HG03060 (cell line): ENCODE data around the gene ATP5F1D.

Source experiments
- ATAC-seq: cut with Tn5 transposase; IDR thresholded peaks from one replicate; pipeline ENCODE4 v1.9.1; 2021; ENCODE audit warnings: low read depth, moderate number of reproducible peaks; ENCODE audit not compliant: unreplicated experiment

ATP5F1D gene

DNA sequence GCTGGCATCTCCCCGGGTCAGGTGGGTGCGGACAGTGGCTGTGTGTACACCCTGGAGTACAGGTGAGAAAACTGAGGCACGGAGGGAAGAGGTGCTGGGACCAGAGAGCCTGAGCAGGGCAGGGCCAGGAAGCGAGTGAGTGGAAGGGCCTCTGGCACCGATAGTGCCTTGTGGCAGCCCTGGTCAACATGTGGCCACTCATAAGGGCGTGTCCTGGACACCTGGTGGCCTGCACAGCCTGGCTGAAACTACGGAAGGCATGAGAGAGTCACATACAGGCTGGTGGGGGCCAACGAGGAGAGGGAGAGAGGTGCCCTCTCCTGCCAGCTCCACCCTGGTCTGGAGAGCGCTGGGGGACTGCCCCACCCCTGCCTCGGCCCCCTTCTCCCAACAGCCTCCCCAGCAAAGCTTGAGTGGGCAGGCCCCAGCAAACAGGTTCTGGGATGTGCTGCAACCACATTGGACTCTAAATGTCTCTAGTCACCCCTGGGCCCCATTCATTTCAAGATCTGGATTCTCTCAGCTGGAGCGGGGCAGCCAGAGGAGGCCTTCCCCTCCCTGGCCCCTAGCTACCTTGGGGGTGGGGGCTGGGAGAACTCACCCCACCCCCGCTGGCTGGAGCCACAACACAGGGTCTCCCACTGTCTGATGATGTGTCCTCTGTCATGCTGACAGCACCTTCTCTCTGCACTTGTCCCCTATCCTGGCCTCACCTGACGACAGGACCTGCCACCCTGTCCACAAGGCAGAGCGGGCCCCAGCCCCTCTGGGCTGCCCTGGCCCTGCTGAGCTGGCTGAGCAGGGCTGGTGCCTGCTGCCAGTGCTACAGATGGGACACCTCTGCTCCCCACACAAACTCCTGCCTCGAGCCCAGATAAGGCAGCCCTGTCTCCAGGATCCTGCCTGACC is 9.6 kb upstream of the ATP5F1D start:
- no peak for ATAC-seq

DNA sequence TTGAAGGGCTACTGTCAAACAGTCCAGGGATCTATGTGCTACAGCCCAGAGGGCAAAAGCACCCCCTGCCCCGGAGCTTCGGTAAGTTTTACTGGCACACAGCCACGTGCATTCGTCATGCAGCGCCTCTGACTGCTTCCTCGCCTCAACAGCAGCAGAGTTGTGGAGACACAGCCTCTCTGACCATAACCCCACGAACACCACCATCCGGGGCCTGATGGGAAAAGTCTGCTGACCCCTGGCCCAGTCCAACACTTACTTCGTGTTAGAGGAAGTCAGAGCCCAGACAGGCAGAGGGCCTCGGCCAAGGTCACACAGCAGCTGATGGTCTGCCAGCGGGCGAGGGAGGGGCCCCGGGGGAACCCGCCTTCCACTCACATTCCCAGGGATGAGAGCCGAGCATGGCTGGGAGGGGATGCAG is 8.9 kb upstream of the ATP5F1D start:
- ATAC-seq, result no peak

DNA sequence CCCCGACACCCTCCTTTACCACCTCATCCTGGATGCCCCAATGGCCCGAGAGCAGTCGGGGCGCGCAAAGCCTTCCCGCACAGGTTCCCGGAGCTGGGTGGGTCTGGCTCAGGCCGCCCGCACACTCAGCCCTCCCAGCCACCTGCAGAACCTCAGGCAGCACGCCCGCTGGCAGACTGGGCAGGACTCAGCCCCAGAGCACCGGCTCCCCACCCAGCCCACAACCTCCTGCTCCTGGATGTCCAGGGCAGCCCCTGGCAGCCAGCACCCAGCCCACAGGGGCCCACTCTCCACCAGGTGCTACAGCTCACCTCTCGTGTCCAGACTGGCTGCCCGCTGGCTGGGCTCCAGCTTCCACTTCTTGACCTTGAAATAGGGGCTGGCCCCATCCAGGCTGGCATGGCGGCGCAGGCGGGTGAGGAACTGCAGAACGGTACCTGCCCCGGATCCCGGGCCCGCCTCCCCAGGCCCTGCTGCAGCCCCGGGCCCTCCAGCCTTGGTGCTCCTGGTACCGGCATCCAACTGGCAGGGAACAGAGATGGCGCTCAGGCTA is 8.4 kb upstream of the ATP5F1D start:
- ATAC-seq, result no peak

DNA sequence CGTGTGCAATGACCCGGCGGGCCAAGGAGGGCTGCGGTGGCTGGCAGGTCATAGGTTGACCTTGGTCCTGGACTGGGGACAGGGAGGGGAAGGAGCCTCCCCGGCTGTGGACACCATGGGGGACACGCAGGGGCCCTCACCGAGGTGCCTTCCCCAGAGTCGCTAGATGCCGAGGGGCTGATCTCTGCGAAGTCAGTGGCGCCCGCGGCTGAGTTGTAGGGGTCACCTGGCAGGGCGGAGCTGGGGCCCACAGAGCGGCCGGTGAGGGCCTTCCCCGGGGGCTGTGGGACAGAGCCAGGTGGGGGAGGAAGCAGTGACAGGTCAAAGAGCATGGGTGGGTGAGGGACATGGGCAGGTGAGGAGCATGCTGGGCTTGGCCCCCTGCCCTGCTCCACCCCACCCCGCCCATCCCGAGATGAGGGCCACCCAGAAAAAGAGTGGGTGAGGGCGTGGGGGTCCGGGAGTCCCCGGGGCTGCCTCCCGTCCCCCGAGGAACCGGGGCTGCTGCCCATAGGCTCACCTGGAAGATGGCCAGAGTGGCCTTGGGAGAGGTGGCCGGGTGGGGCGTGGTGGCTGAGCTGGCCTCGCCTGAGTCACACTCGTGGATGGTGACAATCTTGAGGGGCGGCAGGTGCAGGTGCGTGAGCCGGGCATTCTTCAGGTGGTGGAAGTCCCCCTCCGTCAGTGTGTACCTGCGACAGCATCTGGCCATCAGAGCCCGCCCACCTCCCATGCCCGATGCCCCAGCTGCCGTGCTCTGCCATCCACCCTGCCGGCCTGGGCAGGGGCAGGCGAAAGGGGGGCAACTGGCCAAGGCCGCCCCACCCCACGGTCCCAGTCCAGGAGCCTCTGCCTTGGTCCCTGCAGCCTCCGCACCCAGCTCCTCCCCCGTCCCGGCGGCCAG is 7.2 kb upstream of the ATP5F1D start:
- no peak for ATAC-seq

DNA sequence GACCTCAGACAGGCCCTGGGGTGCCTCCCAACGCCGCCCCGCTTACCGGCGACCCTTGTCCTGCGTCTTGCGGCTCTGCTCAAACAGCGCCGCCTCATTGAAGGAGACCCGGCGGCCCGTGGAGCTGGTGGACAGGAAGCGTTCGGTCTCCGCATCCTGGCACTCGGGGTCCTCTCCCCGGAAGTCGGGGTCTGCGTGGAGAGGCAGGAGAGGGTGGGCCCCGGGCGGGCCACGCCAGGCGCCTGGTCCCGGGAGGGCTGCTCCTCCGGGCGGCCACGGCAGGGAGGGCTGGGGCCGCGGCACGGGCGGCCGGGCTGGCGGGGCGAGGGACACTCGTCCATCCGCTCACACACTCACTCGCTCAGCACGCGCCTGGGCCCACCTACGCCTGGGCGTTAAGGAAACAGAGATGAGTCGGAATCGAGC is 6.6 kb upstream of the ATP5F1D start:
- ATAC-seq, result no peak

DNA sequence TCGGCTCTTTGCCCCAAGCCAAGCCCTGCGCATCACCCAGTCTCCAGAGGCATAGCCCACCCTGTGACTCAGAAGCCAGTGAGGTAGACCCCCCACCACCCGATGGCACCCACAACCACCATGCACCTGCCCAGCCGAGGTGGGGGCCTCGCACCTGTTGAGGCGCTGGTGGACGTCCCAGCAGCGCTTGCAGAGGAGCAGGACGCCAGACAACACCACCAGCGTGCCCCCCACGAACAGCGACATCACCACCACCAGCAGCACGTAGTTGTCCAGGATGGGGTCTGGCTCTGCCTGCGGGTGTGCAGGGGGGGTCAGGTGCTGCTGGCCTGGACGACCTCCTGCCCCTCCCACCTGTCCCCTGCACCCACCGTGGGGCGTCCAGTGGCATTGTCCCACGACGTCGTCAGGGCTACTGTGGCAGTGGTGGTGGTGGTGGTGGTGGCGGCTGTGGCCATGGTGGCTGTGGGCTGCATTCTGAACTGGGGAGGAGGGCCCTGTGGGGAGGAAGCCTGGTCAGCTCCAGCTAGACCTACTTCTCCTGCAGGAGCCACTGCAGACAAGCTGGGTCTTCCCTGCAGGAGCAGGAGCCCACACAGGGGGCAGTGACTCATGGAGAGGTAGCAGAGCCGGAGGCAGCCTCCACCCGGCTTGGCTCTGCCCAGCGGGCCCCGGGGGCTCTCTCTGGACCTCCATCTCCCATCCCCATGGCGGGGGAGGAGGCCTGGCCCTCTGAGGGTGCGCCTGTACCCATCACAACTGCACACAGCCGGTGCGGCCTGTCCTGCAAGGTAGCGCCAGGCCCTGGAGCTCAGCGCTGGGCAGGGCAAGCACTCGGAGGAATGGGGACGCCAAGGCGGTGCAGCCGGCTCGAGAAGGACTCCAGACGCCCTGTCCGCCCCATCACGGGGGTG is 5.7 kb upstream of the ATP5F1D start:
- ATAC-seq, result no peak

DNA sequence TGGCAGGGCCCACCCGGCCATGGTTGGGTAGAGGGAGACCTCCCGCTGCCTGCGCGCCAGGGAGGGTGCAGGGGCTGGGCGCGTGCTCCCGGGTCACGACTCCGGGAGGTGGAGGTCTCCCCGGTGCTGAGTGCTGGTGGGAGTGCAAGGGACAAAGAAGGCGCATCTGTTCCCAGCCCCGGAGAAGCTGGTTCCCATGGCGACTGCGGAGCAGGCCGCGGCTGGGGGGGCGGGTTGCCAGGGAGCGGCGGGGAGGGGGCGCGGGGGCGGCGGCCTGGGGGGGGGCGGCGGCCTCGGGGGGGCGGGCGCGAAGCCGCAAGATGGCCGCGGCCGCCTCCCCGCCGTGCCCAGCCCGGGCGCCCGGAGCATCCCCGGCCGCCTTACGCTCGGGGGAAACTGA is 5.0 kb upstream of the ATP5F1D start:
- no peak for ATAC-seq

DNA sequence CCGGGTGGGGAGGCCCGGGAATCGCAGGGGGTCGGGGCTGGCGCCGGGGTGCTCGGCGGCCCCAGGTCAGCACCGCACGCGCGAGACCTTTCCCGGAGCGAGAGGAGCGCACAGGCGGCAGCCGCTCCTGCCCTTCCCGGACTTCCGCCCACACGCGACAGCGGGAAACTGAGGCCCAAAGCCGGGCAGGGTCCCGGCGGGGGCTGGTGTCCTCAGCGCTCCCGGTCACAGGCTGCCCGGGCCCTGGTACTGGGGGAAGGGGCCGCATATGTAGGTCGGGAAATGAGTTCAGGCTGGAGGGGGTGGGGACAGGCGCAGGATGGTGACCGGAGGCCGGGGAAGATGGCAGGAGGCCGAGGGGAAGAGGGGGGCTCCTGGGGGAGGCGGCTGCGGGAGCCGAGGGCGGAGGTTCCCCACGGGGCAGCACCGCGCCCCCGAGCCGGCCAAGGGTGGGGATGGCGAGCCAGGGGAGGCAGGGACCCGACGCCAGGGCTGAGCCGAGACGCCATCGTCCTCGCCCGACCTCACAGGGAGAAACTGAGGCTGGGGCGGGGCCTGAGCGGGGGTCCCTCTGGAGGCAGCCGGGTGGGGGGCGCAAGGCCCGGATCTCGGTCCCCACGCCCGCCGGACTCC is 4.4 kb upstream of the ATP5F1D start:
- no peak for ATAC-seq

DNA sequence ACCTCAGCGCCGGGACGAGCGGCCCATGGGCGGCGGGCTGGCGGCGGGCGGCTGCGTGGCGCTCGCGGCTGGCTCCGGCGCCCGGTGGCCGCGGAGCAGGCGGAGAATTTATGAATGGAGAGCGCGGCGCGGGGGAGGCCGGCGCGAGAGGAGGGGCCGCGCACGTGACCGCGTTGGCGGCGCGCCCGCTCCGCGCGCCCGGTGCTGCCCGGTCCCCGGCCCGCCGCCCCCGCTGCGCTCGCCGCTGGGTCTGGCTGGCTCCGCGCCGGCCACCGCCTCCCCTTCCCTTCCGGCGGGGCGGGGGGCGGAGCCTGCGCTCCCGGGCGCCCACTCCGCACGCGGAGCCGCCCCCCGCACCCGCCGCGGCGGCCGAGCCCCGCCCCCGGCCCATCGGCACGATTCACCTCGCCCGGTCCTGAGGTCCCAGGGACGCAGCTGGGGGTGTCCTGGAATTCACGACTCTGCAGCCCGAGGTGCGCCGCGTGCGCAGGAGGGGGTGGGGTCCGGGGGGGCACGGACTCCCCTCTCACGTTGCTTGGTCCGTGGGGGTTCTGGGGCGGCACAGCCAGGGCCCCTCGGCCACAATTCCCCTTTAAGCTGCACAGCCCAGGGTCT is 3.7 kb upstream of the ATP5F1D start, which contains the start of gene CBARP:
Gene CBARP, minus strand, starts transcription at position 252 of the 615 bp plus-strand sequence. CDS start 1,905 bp downstream, outside the sequence.
- ATAC-seq, result no peak

DNA sequence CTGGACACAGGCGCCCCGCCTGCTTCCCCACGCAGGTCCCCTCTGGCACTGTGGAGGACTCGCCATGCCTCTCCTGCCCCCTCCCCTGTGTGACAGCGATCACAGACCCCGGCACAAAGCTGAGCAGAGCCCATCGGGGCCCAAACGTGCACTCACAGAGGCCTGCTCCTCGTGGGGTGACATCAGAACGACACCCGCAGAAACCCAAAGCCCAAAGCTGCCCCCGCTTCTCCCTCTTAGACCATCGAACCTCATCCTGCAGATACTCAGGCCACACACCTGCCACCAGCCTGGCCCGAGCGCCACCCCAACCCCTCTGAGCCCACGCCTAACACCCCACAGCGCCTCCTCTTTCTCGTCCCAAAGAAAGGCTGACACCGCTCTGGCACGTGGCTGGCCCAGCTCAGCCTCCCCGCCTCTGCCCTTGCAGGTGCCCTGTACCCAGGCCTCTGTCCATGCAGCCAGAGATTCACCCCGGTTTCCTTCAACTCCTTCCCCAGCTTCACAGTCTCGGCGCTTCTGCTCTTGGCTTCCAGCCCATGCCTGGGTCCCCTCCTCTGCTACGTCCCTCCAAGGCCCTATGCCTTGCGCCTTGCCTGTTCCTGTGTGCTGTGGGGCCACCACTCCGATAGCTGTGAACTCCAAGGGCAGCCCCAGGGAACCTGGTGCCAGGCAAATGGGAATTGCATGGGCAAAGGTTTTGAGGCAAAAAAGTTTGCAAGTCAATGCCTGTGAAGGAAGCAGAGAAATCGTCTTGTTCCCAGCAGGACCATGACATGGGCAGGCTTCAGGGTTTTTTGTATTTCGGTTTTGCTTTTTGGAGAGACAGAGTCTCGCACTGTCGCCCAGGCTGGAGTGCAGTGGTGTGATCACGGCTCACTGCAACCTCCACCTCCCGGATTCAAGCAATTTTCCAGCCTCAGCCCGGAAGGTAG is 2.9 kb upstream of the ATP5F1D start:
- ATAC-seq, result no peak

DNA sequence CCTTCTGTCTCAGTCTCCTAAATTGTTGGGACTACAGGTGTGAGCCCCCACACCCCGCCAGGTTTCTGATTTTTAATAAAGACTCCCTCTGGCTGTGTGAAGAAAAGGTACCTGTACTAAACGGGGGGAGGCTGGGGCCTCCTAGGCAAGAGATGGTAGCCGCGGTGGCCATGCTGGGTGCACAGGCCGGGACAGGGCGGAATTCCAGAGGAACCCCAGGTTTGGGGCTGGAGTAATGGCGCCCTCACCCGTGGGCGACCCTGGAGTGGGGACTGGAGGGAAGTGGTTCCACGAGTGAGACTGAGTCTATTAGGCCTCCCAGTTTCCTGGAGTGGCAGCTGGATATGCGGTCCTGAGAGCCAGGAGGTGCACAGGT is 2.1 kb upstream of the ATP5F1D start:
- ATAC-seq, result no peak

DNA sequence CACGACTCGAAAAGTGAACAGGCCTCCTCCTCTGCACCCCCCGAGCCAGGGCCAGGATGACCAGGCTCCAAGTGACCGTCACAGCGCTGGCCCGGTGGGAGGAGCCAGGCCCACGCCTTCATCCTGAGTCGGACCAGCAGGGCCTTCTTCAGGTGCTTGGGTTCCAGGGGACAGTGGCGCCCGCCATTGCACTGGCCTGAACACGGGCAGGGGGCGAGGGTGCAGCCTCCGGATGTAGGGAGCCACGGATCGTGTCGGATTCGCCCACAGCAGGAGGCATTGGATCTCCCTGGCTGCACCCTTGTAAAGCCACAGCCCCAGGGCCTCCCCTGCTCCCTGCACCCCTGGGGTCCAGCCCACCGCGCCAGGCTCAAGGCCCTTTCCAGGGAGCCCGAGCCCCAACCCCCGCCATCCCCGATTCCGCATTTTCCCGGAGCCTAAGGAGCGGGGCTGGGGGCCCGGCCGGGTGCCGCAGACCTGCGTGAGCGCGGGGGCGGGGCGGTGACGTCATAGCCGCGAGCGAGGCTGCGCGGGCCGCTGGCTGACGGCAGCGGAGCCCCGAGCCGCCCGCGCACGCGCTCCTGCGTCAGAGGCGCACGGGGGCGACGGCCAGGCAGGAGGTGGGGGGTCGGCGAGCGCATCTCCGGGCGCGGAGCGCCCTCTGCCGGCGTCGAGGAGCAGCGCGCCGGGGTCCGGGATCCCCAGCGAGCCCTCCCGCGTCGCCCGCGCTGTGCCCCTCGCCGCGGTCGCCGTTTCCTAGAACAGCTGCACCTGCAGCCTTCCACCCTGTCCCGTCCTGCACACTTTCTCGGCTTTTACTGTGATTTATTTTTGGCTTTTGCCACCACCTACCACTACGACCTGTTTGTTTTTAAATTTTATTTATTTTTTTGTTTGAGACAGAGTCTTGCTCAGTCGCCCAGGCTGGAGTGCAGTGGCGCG is 1.5 kb upstream of the ATP5F1D start:
- no peak for ATAC-seq

DNA sequence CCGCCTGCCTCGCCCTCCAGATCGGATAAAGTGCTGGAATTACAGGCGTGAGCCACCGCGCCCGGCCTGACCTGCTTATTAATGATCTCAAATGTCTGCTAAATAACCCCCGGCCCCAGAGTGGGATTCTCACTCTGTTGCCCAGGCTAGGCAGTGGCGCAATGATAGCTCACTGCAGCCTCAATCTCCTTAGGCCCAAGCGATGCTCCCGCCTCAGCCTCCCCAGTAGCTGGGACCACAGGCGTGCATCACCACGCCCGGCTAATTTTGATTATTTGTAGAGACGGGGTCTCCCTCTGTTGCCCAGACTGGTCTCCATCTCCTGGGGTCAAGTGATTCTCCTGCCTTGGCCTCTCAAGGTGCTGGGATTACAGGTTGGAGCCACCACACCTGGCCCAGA is 626 bp upstream of the ATP5F1D start:
- no peak for ATAC-seq

DNA sequence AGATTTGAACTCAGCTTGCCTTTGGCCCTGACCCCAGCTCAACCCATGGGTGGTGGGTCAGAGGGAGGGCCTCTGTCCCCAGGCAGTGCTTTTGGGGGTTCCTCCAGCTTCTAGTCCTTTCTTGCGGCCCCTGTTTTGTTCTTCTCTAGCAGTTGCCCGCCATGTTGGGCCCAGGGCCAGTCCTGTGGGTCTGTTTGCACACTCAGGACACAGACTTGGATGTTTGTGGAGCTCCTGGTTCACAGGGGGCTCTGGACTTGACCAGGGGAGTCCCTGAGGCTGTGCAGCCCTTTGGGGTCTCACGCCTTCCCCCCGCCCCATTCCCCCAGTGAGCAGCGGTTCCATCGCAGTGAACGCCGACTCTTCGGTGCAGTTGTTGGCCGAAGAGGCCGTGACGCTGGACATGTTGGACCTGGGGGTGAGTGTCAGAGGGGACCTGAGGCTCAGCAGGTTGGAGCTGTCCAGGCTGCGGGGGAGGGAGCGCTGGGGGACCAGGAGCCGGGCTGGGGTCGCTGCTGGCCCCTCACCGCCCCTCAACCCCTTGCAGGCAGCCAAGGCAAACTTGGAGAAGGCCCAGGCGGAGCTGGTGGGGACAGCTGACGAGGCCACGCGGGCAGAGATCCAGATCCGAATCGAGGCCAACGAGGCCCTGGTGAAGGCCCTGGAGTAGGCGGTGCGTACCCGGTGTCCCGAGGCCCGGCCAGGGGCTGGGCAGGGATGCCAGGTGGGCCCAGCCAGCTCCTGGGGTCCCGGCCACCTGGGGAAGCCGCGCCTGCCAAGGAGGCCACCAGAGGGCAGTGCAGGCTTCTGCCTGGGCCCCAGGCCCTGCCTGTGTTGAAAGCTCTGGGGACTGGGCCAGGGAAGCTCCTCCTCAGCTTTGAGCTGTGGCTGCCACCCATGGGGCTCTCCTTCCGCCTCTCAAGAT is 2.5 kb downstream of the ATP5F1D start:
- no peak for ATAC-seq

DNA sequence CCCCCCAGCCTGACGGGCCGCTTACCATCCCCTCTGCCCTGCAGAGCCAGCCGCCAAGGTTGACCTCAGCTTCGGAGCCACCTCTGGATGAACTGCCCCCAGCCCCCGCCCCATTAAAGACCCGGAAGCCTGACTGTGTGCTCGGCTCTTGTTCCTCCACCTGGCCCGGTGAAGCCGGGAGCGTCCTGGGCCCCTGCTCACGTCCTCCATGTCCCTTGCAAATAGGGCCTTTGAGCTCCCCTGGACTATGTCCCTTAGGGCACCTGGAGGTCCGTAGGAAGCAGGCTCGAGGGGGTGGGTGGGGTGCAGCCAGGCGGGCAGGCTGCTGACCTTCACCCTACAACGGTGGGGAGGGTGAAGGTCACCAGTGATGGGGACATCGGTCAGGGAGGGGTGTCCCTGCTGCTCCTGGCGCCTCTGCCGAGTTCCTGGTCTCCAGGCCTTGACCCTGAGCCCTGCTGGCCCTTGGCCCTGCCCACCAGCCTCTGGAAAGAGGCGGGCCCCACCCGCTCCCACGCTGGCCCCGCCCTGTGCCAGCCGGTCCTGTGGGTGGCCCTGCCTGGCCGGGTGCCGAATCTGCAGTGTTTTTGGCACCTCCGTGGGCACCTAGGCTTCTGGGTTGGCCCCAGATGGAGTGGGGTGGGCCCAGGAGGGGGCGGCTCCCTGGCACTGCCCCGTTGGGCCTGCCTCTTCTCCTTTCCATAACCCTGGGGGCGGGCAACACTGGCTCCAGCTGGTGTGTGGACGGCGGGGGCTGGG is 3.3 kb downstream of the ATP5F1D start:
- no peak for ATAC-seq
